IPS-18c (cell line): Measurements from ENCODE around the gene STX17.

Experiments used
- H3K4me3 ChIP-seq: 2 replicates; pipeline ENCODE4 v1.7.0; 2013; ENCODE audit warnings: low read depth, mild to moderate bottlenecking, low read length, moderate library complexity; ENCODE audit not compliant: insufficient read depth
- H3K9me3 ChIP-seq: one replicate; pipeline ENCODE4 v1.6.1; 2013; ENCODE audit warnings: mild to moderate bottlenecking, low read length, moderate library complexity; ENCODE audit not compliant: control insufficient read depth, insufficient read depth

STX17 gene

GRCh38 chr9:99998866-99999265 is 92.4 kb downstream of the STX17 start:
- no peak overlapping the region for H3K4me3 ChIP-seq
- peaks cover 2% of the 10 kb centered on the region for H3K9me3 ChIP-seq

DNA sequence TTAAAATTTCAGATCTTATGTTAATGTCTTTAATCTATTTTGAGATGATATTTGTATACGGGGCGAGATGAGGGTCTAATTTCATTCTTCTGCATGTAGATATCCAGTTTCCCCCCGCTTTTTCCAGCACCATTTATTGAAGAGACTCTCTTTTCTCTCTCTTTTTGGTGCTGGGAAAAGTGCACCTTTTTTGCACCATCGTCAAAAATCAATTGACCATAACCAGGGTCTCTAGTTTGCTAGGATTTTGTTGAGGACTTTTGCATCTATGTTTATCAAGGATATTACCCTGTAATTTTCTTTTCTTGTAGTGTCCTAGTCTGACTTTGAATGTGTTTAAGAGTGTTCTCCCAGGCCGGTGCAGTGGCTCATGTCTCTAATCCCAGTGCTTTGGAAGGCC is 93.3 kb downstream of the STX17 start:
- H3K4me3 ChIP-seq, result no peak overlapping the region
- no peaks in the 10 kb centered on the region for H3K9me3 ChIP-seq

- H3K4me3 ChIP-seq, result no peak overlapping the region
- no peaks in the 10 kb centered on the region for H3K9me3 ChIP-seq
Observed at GRCh38 chr9:100011062-100011681, 104.7 kb downstream of the STX17 start.

GRCh38 chr9:100012279-100012678 is 105.8 kb downstream of the STX17 start:
- H3K4me3 ChIP-seq, result no peak overlapping the region
- H3K9me3 ChIP-seq, result no peaks in the 10 kb centered on the region

GRCh38 chr9:100013573-100013972 is 107.1 kb downstream of the STX17 start:
- H3K9me3 ChIP-seq, result no peaks in the 10 kb centered on the region
- H3K4me3 ChIP-seq, result no peak overlapping the region

GRCh38 chr9:100014846-100015245 is 108.4 kb downstream of the STX17 start:
- no peak overlapping the region for H3K4me3 ChIP-seq
- no peaks in the 10 kb centered on the region for H3K9me3 ChIP-seq

DNA sequence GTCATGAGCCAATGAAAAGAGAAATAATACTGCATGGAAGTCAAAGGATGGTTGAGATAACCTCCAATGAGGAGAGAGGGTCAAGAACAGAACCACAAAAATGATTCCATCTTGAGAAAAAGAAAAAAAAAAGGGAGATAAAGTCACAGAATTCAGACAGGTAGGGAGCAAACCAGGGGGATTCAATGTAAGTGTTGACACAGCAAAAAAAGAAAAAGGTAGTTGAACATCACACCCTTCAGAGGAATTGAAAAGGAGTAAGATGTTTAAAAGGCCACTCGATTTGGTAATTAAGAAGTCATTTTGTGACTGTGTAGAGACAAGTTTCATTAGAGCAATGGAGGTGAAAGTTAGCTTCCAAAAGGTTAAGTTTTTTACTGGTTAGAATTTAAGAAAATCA is 113.1 kb downstream of the STX17 start:
- H3K9me3 ChIP-seq, result no peaks in the 10 kb centered on the region
- no peak overlapping the region for H3K4me3 ChIP-seq
